Neural progenitor cell (in vitro differentiated cells): ENCODE data around the gene DOK5. TPM values are rescaled to one million over a fixed set of nuclear protein-coding genes. Genes with fewer than 3 reads are reported as not detected.

Experiments
- DNase-seq: peaks from one replicate; pipeline ENCODE4 v3.0.0-alpha.2; 2016; ENCODE audit warnings: low spot score
- H2AFZ ChIP-seq: fragments of 200-600 bp; sonication (generic); replicated peaks from 2 replicates; pipeline ENCODE4 v1.6.1; 2016; ENCODE audit warnings: antibody characterized with exemption
- H3F3A ChIP-seq: fragments of 200-600 bp; sonication (generic); 2 replicates; pipeline ENCODE4 v1.6.1; 2016; ENCODE audit warnings: antibody characterized with exemption, low read depth
- H3K27ac ChIP-seq: fragments of 200-600 bp; sonication (generic); 2 replicates; pipeline ENCODE4 v1.5.1; 2016; ENCODE audit warnings: mild to moderate bottlenecking
- H3K27me3 ChIP-seq: fragments of 200-600 bp; sonication (generic); 2 replicates; pipeline ENCODE4 v1.6.1; 2016; ENCODE audit warnings: mild to moderate bottlenecking, moderate library complexity
- H3K36me3 ChIP-seq: fragments of 200-600 bp; sonication (generic); 2 replicates; pipeline ENCODE4 v1.5.1; 2016
- H3K4me1 ChIP-seq: fragments of 200-600 bp; sonication (generic); 2 replicates; pipeline ENCODE4 v1.6.1; 2016; ENCODE audit warnings: mixed run types
- H3K4me2 ChIP-seq: fragments of 200-600 bp; sonication (generic); 2 replicates; pipeline ENCODE4 v1.6.1; 2016
- H3K4me3 ChIP-seq: fragments of 200-600 bp; sonication (generic); 2 replicates; pipeline ENCODE4 v1.5.1; 2016
- H3K79me2 ChIP-seq: fragments of 200-600 bp; sonication (generic); 2 replicates; pipeline ENCODE4 v1.6.1; 2016; ENCODE audit warnings: low read depth
- H3K9ac ChIP-seq: fragments of 200-600 bp; sonication (generic); 2 replicates; pipeline ENCODE4 v1.6.1; 2016
- H3K9me3 ChIP-seq: fragments of 200-600 bp; sonication (generic); 2 replicates; pipeline ENCODE4 v1.5.1; 2016; ENCODE audit warnings: low read depth
- H4K20me1 ChIP-seq: fragments of 200-600 bp; sonication (generic); 2 replicates; pipeline ENCODE4 v1.6.1; 2016; ENCODE audit warnings: low read depth
- H3K27ac Mint-ChIP-seq: 3 replicates; pipeline ENCODE4 v1.8.0; 2021; ENCODE audit warnings: mixed read lengths
- H3K27me3 Mint-ChIP-seq: 2 replicates; pipeline ENCODE4 v1.8.0; 2022; ENCODE audit warnings: low read depth, mild to moderate bottlenecking, inconsistent platforms, moderate library complexity, mixed read lengths; ENCODE audit not compliant: insufficient read depth
- H3K36me3 Mint-ChIP-seq: 3 replicates; pipeline ENCODE4 v1.8.0; 2021; ENCODE audit warnings: mixed read lengths
- H3K4me1 Mint-ChIP-seq: 3 replicates; pipeline ENCODE4 v1.8.0; 2021; ENCODE audit warnings: mixed read lengths
- H3K4me3 Mint-ChIP-seq: 3 replicates; pipeline ENCODE4 v1.8.0; 2021; ENCODE audit warnings: mild to moderate bottlenecking, moderate library complexity, mixed read lengths
- H3K9me3 Mint-ChIP-seq: 3 replicates; pipeline ENCODE4 v1.8.0; 2020; ENCODE audit warnings: mixed read lengths
- CTCF ChIP-seq: fragments of 200-600 bp; sonication (generic); IDR thresholded peaks from 2 replicates; pipeline ENCODE4 v1.5.1; 2017; ENCODE audit warnings: antibody characterized with exemption, mild to moderate bottlenecking
- EZH2 ChIP-seq: fragments of 200-600 bp; sonication (generic); IDR thresholded peaks from 2 replicates; pipeline ENCODE4 v1.6.1; 2017; ENCODE audit warnings: antibody characterized with exemption, mild to moderate bottlenecking, moderate library complexity
- EZH2phosphoT487 ChIP-seq: fragments of 200-600 bp; sonication (generic); IDR thresholded peaks from 2 replicates; pipeline ENCODE4 v1.6.1; 2017; ENCODE audit warnings: antibody characterized with exemption
- total RNA-seq: library from RNA; depleted of rRNA; stranded (reverse); fragments of >200 nt; gene quantifications from 2 replicates; pipeline ENCODE4 v1.2.3, GENCODE V29; 2015; ENCODE audit warnings: low replicate concordance

The DOK5 gene
- total RNA-seq, 1 donor from 2014 or later: 3.1 TPM

GRCh38 chr20:54698373-54698772 is 223.0 kb downstream of the DOK5 start:
- no peaks in the 10 kb centered on the region for H4K20me1 ChIP-seq
- H3K27me3 Mint-ChIP-seq: peaks cover 3% of the 10 kb centered on the region
- peaks cover 4% of the 10 kb centered on the region for H3K36me3 Mint-ChIP-seq

More at GRCh38 chr20:54698373-54698772, 223.0 kb downstream of the DOK5 start:
- Mint-ChIP-seq H3K9me3 (peaks cover 8% of the 10 kb centered on the region), H3K4me1 (peaks cover 10% of the 10 kb centered on the region), H3K4me3 (no peak overlapping the region), H3K27ac (no peak overlapping the region)
- no peaks in the 10 kb centered on the region for H3K36me3 ChIP-seq
- no peak overlapping the region for H2AFZ ChIP-seq
- H3F3A ChIP-seq: no peaks in the 10 kb centered on the region
- no peak overlapping the region for H3K4me3 ChIP-seq
- H3K9me3 ChIP-seq: no peaks in the 10 kb centered on the region
- no peak overlapping the region for H3K9ac ChIP-seq
- TF ChIP-seq CTCF (no peak), EZH2 (no peak), EZH2phosphoT487 (no peak)
- no peaks in the 10 kb centered on the region for H3K79me2 ChIP-seq
- DNase-seq: no peak
- no peak overlapping the region for H3K4me2 ChIP-seq
- H3K4me1 ChIP-seq: no peaks in the 10 kb centered on the region
- no peaks in the 10 kb centered on the region for H3K27me3 ChIP-seq
- H3K27ac ChIP-seq: no peak overlapping the region
